HEK293 (cell line): ENCODE measurements around the gene CLIP4.

ENCODE experiments used
- CTCF ChIA-PET: fragments of 350-600 bp; formaldehyde crosslinking; extraction: SDS; loops from one replicate; lab custom pipeline; 2021; ENCODE audit warnings: antibody characterized with exemption; lab: Yijun Ruan, JAX
- POLR2A ChIA-PET: fragments of 300-600 bp; formaldehyde crosslinking; extraction: SDS; loops from one replicate; lab custom pipeline; 2020; ENCODE audit warnings: antibody characterized with exemption, inconsistent platforms; lab: Yijun Ruan, JAX
- H3K27ac ChIP-seq: fragments of 200-500 bp; sonication (Bioruptor generic); 2 replicates; pipeline ENCODE4 v1.5.1; 2014; ENCODE audit warnings: low read depth, low read length, control low read depth, inconsistent platforms; ENCODE audit errors: extremely low read depth
- H3K36me3 ChIP-seq, 2 experiments: fragments of 200-500 bp in 1 of 2; sonication (Bioruptor generic) in 1 of 2; 1 replicate in 1 of 2; 2 replicates in 1 of 2; pipeline ENCODE4 v1.5.1; 2014 to 2017; ENCODE audit warnings: inconsistent platforms in 2 of 2, low read length in 2 of 2; ENCODE audit not compliant: control insufficient read depth in 2 of 2, insufficient read depth in 1 of 2
- H3K4me1 ChIP-seq: fragments of 200-500 bp; sonication (Bioruptor generic); 2 replicates; pipeline ENCODE4 v1.5.1; 2014; ENCODE audit warnings: mild to moderate bottlenecking, low read length, inconsistent platforms; ENCODE audit not compliant: control insufficient read depth, insufficient read depth
- H3K4me3 ChIP-seq: 2 replicates; pipeline ENCODE4 v1.5.1; 2011; ENCODE audit warnings: low read depth, mild to moderate bottlenecking, control low read depth, low read length, moderate library complexity
- H3K9me3 ChIP-seq: fragments of 200-500 bp; sonication (Bioruptor generic); 2 replicates; pipeline ENCODE4 v1.5.1; 2014; ENCODE audit warnings: low read depth, low read length, inconsistent platforms; ENCODE audit not compliant: control insufficient read depth, insufficient read depth
- CTCF ChIP-seq: fragments of 450-650 bp; formaldehyde crosslinking; IDR thresholded peaks from 2 replicates; pipeline ENCODE4 v1.5.1; 2016; ENCODE audit warnings: missing biosample characterization, missing genetic modification characterization
- HIC1 ChIP-seq: fragments of 450-650 bp; formaldehyde crosslinking; IDR thresholded peaks from 2 replicates; pipeline ENCODE4 v1.5.1; 2016; ENCODE audit warnings: missing biosample characterization, missing genetic modification characterization
- KLF17 ChIP-seq: fragments of 450-650 bp; formaldehyde crosslinking; IDR thresholded peaks from 2 replicates; pipeline ENCODE4 v1.5.1; 2016; ENCODE audit warnings: missing biosample characterization, missing genetic modification characterization
- MYNN ChIP-seq: fragments of 450-650 bp; formaldehyde crosslinking; IDR thresholded peaks from 2 replicates; pipeline ENCODE4 v1.5.1; 2016; ENCODE audit warnings: missing biosample characterization, missing genetic modification characterization, borderline replicate concordance
- RBAK ChIP-seq: fragments of 450-650 bp; formaldehyde crosslinking; IDR thresholded peaks from 2 replicates; pipeline ENCODE4 v1.5.1; 2016; ENCODE audit warnings: missing biosample characterization, missing genetic modification characterization
- ZNF155 ChIP-seq: fragments of 450-650 bp; formaldehyde crosslinking; IDR thresholded peaks from 2 replicates; pipeline ENCODE4 v1.5.1; 2016; ENCODE audit warnings: missing biosample characterization, missing genetic modification characterization
- ZNF214 ChIP-seq: fragments of 450-650 bp; formaldehyde crosslinking; IDR thresholded peaks from 2 replicates; pipeline ENCODE4 v1.5.1; 2017; ENCODE audit warnings: missing biosample characterization, mild to moderate bottlenecking, missing genetic modification characterization, borderline replicate concordance
- ZNF248 ChIP-seq: fragments of 450-650 bp; formaldehyde crosslinking; IDR thresholded peaks from 2 replicates; pipeline ENCODE4 v1.5.1; 2017; ENCODE audit warnings: missing biosample characterization, missing genetic modification characterization
- ZNF513 ChIP-seq: fragments of 450-650 bp; IDR thresholded peaks from 2 replicates; pipeline ENCODE4 v1.5.1; 2018; ENCODE audit warnings: missing biosample characterization, missing genetic modification characterization
- ZNF654 ChIP-seq: fragments of 450-650 bp; formaldehyde crosslinking; IDR thresholded peaks from 2 replicates; pipeline ENCODE4 v1.5.1; 2016; ENCODE audit warnings: low read depth, missing biosample characterization, missing genetic modification characterization
- ZNF768 ChIP-seq: fragments of 450-650 bp; formaldehyde crosslinking; IDR thresholded peaks from 2 replicates; pipeline ENCODE4 v1.5.1; 2018; ENCODE audit warnings: missing biosample characterization, mild to moderate bottlenecking, missing genetic modification characterization
- ZNF792 ChIP-seq: fragments of 450-650 bp; formaldehyde crosslinking; IDR thresholded peaks from 2 replicates; pipeline ENCODE4 v1.5.1; 2016; ENCODE audit warnings: missing biosample characterization, missing genetic modification characterization
- ZNF830 ChIP-seq: fragments of 450-650 bp; IDR thresholded peaks from 2 replicates; pipeline ENCODE4 v1.5.0; 2018; ENCODE audit warnings: missing biosample characterization, missing genetic modification characterization, low read depth, mild to moderate bottlenecking, moderate library complexity

CLIP4 gene

GRCh38 chr2:29236074-29236473, 120.9 kb downstream of the CLIP4 start (continued):
- TF ChIP-seq ZNF792 (tag by site-specific recombination), result no peak
- TF ChIP-seq HIC1 (tag by site-specific recombination), result no peak
- no peak for TF ChIP-seq MYNN
- no peak for TF ChIP-seq KLF17 (tag by site-specific recombination)
- TF ChIP-seq ZNF214, result no peak
- no peak for TF ChIP-seq ZNF768 (tag by site-specific recombination)
- TF ChIP-seq ZNF155 (tag by site-specific recombination), result no peak
- TF ChIP-seq ZNF513 (tag by site-specific recombination), result no peak
- no peak for TF ChIP-seq ZNF248 (tag by site-specific recombination)
- TF ChIP-seq, all 188 proteins: peak for 0

- TF ChIP-seq CTCF (tag by site-specific recombination) (peak; percentile 31; the same call in 1 of the 2 replicates), RBAK (tag by site-specific recombination) (no peak), ZNF654 (tag by site-specific recombination) (peak; percentile 33; the same call in 1 of the 2 replicates), ZNF830 (tag by site-specific recombination) (no peak)
- POLR2A ChIA-PET, result interaction anchor here (0.6 kb wide), 1 partner anchor 242 kb away, joined by 3 read pairs; no protein-coding TSS in a partner anchor
- Histone ChIP-seq H3K9me3 (no peaks in the 10 kb centered on the region), H3K4me1 (no peaks in the 10 kb centered on the region), H3K27ac (no peak overlapping the region), H3K36me3 (no peaks in the 10 kb centered on the region), H3K4me3 (no peak overlapping the region)
- CTCF ChIA-PET, result interaction anchor here (0.6 to 1.9 kb wide), 16 partner anchors 13 to 788 kb away, joined by 3 to 12 read pairs (median 4); no protein-coding TSS in a partner anchor
Measured at GRCh38 chr2:29238497-29238896, 123.3 kb downstream of the CLIP4 start.
